ENCODE results near the gene CEP126.
A peak's percentile ranks its signal among the peaks of the same experiment; 100 is the strongest.

CEP126 gene, protein sequence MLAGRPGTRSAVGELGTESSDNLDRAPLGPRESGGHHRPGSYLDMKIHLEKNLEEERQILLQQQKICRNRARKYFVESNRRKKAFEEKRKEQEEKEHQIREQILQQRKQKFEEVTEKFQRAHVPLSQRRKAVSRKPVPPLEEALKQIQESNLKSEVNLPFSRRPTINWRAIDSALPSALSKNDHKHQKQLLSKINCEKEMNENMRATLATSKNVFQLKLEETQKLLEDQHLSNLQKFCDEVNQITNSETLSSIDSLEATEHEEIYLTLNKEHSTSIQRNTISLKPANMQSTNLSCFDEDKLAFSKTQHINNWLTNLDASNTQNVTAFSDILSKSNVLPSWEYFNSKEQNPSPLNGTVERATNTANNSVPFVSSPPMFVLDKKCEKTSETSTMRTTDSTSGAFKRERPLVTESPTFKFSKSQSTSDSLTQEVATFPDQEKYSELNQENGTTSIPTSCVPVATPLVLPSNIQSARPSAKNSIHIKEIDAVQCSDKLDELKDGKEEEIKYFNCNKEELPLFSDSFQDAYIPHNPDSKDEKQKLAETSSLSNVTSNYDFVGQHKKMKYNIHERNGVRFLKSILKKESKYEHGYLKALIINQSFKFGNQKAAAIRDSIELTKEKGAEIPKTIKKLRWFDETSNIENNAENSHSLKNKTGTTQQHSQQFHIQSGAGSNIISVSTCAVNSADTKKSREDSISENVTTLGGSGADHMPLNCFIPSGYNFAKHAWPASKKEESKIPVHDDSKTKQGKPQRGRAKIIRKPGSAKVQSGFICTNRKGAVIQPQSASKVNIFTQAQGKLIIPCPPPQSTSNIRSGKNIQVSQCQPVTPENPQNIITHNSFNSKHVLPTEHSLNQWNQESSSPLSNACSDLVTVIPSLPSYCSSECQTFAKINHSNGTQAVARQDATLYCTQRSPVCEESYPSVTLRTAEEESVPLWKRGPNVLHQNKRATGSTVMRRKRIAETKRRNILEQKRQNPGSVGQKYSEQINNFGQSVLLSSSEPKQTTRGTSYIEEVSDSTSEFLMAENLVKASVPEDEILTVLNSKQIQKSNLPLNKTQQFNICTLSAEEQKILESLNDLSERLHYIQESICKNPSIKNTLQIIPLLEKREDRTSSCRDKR

DNA sequence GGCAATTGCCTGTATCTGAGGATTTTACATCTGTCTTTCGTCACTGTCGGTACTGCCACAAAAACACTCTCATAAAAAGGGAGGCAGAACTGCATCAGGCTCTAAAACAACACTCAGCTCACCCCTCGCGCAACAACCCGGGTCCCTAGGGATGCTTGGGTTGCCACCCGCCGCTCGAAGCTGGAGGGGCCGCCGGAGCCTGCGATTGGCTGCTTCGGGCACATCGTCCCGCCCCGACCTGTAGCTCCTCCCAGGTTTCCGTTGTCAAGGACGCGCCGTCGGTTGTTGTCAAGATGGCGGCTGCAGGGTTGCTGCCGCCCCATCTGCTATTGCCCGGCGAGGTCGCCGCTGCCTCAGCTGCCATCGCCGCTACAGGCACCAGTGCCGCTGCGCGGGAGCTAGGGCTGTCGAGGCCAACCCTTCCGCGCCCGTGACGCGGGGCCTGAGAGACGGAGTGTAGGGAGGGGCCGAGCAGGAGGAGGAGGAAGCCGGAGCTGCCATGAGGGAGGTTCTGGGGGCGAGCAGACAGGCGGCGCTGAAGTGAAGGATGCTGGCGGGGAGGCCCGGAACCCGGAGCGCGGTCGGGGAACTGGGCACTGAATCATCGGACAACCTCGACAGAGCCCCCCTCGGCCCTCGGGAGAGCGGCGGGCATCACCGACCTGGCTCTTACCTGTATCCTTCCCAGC, at the start of gene CEP126:
TSS of gene CEP126 (plus strand) at position 273 of the 689 bp plus-strand sequence. CDS start at position 548, 275 bp downstream.
- DNase-seq, result peak; percentile 89 to 90

DNA sequence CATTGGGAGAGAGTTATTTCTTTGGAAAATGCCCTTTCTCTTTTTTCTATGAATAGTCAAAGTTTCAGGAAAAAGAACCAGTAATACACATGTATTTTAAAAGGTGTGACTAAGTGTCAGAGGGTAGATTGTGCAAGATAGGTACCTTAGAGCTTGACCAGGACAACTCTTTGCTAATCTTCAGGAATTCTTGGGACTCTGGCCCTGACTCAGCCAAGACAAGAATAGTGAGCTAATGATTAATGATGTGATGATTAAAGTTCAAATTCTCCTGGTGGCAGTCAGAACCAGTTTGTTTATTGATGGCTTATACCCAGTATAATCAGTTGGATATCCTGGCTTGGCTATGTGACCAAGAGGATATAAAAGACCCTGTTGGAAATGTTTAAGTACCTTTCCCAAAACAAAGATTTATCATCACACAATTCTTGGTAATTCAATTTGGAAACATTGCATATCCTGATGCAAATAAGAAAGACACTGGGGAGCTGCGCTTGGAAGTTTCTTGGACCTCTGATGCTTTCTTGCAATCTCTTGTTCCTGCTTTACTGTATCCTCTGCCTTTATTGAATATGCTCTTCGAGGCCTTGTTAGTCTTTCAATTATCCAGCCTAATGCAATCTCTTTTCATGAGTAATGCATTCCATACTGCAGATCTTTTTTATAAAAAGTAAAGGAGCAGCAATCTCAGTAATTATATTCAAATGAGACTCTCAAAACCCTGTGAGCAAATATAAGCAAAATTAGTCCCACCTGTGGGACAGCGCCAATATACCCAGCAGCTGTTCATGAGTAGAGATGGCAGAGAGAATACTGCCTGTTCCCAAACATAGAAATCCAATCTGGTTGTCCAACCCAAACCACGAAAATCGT, 48.0 kb upstream of the CEP126 start:
- no peak for DNase-seq

DNA sequence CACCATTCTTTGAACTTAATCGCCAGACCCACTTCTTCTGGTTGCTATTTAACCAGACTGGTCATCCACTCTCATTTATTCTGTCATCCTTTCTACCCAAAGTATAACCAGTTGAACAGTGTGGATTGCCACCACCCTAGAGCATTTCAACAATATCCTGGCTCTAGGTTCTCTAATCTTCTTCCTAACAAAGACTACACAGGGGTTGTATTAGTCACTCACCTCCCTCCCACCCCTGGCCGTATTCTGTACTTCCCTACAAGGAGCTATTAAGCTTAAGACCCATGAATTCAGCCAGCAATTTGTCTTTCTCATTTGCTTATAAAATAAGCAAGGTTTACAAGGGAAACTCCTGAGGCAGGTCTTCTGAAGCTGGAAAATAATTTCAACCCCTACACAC, 46.9 kb upstream of the CEP126 start:
- no peak for DNase-seq

DNA sequence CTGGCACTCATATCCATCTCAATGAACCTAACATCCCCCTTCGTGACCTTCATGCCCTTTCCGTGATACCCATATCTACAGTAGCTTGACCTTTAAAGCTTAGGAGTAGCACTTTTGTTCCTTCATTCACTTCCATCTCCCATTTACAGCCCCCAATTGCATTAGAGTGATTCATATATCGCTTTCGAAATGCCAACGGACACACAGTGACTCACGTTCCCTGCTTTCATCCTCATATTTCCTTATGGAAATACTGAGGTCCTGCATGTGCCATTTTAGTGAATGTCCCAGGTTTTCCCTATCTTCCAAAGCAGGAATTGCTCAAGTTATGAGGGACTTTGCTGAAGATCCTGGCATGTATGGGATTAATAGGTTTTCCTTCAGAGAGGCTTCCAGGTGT, 44.3 kb upstream of the CEP126 start:
- no peak for DNase-seq

DNA sequence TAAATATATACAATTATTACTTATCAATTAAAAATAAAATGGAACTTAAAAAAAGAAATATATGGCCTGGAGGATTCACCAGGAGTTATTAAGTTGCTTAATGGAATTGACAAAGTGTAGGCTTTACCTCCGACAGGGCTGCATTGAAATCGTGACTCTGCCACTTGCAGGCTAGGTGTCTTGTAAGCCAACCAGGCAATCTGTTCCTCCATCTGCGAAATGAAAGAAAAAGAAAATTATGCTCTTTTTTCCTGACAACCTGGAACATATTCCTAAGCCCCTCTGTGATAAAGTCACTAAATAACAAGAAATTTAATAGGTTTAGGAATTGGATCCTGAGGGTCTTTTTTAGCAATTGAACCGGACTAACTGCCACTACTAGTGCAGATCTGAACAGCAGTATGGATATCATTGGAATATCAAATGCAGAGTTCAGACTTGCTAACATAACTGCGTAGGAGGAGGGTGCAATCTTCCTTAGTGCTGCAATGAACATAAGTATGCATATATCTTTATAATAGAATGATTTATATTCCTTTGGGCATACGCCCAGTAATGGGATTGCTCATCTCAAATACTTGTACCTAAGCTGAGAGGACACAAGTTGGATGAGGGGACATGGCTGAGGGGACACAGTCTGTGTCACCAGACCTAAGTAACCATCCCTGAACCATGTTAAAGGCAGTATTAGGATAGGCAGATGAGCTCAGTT, 42.5 kb upstream of the CEP126 start:
- no peak for DNase-seq

DNA sequence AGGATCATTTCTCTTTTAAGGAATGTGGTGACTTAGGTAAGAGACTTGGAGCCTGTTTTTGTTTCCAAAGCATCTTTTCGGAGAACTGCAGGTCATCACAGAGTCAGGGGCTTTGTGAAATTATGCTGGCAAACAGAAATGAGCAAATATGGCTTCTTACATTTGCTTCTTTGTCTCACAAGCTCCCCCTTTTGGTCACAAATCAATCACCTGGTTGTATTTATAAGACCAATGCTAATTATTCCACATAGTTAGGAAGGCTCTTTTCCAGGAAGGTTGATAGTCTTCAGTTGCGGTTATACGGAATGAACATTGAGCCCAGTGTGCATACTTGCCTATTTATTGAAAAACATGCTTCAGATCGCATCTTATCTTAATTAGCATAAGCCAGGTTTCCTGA, 34.6 kb upstream of the CEP126 start:
- DNase-seq, result no peak

DNA sequence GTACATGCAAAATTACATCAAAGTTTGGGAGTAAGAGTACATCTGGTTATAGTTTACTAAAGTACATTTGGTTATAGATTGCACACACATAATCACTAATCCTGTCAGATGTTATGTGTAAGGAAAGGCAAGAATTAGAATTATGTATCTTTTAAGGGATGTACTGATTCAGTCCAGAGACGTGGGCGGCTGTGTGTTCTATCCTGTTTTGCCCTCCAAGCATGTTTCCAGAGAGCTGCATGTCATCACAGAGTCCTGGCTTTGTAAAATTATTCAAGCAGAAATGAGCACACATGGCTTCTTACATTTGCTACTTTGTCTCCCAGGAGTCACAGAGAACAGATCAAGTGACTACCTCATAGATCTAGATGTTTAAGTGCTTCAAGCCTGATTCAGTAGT, 33.2 kb upstream of the CEP126 start:
- DNase-seq, result no peak

DNA sequence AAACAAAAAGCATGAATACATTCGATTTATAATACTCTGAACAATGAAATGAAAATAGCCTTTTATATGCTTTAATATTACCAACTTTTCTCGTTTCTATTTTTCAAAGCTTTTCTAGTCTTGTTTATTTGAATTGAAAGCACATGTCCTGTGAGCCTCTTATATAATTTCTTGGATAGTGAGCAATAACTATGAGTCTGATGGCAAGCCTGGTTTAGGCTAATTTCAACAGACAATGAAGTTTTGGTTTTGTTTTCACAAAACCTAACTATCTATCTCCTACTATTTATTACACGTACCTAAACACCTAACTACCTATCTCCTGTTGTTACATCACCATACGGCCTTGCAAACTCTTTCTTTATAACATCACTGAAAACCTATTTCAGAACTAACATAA, 29.2 kb upstream of the CEP126 start:
- no peak for DNase-seq

DNA sequence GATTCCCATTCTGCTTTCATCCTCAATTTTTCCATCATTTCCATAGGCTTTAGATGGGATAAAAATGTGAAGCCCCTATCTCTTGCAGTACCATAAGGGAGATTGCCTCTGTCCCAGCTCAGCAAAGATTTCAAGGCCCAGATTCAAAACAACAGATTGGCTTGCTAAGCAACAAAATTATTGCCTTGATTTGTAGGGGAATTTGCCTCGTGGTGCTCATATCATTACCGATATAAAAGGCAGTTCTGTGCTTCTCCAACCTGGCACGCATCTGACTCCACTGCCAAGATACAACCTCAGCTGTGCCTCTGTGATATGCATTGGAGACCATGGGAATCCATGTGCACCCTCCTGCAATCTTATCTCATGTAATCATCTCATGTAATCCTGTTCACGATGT, 25.0 kb upstream of the CEP126 start:
- DNase-seq, result no peak

DNA sequence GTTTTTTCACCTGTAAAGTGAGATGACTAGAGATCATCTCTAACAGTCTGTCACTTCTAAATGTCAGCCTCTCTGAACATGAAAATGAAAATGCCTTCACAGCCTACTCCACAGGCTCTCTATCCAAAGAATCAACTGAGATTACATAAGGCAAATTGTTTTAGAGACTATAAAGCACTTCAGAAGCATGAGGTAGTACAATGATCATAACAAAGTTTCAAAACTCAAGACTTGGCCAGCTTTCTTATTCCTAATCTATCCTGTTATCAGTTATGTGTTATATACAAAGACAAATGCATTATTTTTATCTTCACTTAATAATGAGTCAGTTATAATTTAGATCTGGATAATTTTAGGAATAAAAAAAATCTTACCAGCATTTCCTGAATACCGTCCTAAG, 20.3 kb upstream of the CEP126 start:
- no peak for DNase-seq

DNA sequence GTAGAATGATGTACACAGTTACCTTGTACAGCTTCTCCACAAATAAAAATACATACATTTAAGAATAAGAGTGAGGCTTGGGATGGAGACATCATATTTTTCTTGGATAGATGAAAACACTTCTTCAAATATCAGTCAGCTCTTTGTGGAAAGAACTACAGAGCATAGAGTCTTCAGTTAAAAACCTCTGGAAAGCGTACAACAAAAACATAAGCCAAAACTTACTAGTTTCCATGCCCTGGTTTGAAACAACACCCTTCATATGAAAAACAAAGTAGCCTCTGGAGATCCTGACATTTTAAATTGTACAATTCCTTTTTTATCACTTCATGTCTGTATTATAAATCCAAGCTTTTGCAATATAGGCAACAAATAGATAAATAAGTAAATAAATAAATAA, 7.0 kb upstream of the CEP126 start:
- no peak for DNase-seq

DNA sequence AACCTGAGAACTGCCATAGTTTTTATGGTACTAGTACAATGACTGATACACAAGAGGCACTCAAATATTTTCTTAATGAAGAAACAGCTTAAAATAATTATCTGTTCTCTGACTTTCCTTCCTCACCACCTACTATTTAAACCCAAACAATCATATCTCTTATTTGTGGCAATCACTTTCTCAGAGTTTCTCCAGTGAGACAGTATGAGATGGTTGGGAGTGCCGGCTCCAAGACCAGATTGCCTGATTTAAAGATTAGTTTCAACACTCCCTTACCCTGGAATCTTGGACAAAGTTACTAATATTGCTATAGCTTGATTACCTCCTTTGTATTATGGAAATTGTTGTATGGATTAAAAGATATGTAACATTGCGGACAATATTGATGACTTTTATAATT, 5.7 kb upstream of the CEP126 start:
- no peak for DNase-seq

DNA sequence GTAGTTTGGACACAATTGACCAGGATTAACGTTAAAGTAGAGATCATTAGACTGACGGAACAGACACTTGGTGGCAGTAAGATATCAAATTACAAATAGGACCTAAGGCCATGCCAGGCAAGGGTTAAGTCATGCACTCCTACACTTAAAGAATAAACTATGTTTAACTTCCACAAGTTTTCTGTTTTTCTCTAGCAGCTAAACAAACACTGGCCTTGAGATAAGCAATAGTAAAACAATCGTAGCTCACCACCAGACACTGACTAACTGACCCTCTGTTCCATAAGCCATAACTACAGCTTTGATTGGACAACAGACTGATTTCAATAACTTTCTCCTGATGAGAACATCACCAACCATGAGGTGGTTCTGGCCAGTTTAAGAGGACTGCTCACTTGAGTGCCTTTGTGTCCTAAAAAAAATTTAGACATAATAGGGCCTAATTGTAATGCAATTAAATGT, 2.0 kb upstream of the CEP126 start:
- DNase-seq, result no peak

DNA sequence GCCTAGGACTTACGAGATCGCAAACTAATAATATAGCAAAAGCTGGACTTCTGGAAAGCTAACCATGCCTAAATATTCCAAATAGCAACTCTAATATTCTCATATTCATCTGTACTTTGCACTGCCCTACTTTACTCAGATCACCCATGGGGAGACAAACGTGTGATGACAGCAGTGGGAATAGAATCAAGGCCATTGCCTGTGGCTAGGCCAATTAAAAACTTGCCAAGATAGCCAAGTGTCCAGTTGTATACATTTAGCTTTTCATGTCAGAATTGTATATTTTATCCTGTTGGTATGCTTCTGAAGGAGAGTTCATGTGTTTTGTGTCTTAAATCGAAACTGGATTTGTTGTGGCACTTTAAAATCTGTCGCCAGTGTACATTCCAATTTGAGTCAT, 1.2 kb upstream of the CEP126 start:
- DNase-seq, result no peak

DNA sequence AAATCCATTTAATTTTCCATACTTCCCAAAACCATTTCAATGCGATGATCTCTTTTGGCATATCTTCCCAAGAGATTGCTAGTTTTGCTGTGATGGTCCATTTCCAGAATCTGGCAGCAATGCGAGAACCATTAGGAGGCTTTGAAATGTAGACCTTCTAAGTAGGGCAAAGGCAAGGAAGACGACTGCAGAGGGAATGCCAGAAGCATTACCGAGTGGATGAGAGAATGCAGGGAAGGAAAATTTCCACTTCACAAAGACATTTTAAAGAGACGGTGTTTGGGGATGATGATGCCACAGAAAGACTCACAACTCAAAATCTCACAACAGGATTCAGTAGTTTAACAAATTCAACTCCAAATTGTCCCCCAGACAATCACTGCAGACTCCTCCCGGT, 471 bp upstream of the CEP126 start:
- no peak for DNase-seq

DNA sequence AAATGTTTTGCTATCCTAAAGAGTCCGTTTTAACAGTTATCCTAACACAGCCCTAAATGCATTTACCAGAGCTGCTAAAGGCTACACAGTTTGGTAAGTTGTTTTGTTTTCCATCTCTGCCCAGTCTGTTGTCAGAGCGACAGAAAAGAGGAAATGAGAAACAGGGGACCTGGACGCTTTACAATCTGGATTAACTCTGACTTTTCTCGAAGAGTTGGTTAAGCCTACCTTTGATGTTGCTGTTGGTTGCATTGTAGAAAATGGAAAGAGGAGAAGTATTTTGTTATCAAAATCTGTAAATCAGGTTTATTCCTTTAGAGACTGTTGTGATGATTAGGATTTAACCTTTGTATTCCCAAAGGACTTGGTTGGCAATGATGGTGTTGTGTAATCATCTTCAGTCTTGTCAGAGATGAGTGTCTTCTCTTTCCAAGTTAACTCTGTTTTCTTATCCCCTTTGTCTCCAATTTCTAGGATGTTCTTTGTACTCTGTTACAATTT, 1.0 kb downstream of the CEP126 start:
- no peak for DNase-seq

DNA sequence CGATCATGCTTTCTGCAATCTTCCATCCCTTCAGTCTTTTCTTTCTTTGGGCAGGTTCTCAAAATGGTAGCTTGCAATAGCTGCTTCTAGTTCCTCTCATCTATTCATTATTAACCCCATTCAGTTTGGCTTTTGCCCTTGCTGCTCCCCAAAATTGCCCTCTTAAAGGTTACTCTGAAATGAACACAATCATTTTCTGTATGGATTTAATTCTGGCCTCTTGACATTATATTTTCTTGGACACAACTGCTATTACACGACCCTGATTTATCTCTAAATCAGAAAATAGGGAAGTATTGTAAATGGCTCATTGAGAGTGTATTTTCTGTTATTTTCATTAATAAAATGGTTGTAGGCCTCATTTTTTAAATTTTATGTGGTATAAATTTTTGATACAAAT, 1.6 kb downstream of the CEP126 start, which contains the start of gene ANGPTL5:
TSS of gene ANGPTL5 (minus strand) at position 101 of the 400 bp plus-strand sequence. CDS start 8,613 bp downstream, outside the sequence.
- no peak for DNase-seq

DNA sequence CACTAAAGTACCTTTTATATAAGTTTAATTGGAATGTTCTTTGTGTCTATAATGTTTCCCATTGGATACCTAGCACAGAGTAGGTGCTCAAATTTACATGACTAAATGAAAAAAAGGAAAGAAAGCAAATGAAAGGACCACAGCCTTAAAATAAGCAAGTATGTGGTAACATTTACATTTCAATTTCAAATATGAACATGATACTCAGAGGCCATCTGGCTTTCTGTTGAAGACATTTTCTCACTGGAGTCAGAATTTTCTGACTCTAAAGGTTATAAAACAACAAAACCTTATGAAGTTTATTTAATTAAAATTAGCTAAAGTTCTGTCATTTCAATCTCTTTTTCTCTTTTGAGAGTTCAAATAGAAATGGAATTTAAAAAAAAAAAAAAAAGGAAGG, 2.4 kb downstream of the CEP126 start:
- DNase-seq, result no peak

DNA sequence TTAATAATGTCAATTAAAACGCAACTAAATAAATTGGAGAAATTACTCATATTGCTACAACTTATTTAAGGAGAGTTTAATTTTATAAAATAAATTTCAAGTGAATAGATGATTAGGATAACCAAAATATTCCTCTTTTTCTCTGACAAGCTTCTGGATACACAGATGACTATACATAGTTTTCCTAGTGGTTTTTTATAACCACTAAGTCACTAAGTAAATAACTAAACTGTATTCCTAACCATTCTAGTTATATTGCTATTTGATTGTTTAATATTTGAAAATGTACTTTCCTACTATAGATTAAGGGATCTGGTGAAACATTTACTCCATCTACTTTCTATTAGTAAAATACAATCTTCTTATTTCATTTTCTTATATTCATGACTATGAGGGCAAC, 6.2 kb downstream of the CEP126 start:
- no peak for DNase-seq

DNA sequence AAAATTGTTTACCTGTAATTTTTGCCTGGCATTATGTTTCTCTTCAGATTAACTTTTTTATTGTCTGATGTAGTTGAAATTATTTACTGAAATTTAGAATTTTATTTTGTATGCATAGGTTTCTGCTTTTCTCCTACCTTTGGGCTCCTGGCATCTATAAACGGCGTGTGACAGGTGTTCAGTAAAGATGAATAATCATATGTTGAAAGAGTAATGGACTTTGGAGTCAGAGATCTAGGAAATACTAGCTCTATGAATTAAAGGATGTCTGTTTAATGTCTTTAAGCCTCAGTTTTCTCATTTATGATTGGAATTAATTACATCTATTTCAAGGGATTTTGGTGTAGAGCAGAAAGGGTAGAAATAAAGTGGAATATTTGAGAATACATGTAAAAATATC, 8.7 kb downstream of the CEP126 start:
- DNase-seq, result no peak
